HG02884 (cell line): ENCODE results near the gene ZNF281.

Experiments
- ATAC-seq: cut with Tn5 transposase; IDR thresholded peaks from one replicate; pipeline ENCODE4 v1.9.1; 2021; ENCODE audit warnings: mild to moderate bottlenecking, moderate library complexity; ENCODE audit not compliant: unreplicated experiment

Gene ZNF281

GRCh38 chr1:200392625-200393185, 17.1 kb downstream of the ZNF281 start:
- ATAC-seq, result no peak

- ATAC-seq, result no peak
These were observed 18.1 kb downstream of the ZNF281 start for GRCh38 chr1:200391747-200392146.

GRCh38 chr1:200388791-200389190, 21.0 kb downstream of the ZNF281 start:
- ATAC-seq, result no peak

- ATAC-seq, result no peak
These were observed 23.4 kb downstream of the ZNF281 start for GRCh38 chr1:200386416-200386815.

GRCh38 chr1:200384818-200385390, 24.9 kb downstream of the ZNF281 start:
- no peak for ATAC-seq

- ATAC-seq, result no peak
These were observed 28.4 kb downstream of the ZNF281 start for GRCh38 chr1:200381256-200381984.

GRCh38 chr1:200380589-200381021, 29.2 kb downstream of the ZNF281 start:
- peak; percentile 59 for ATAC-seq

- ATAC-seq, result no peak
These were observed 29.8 kb downstream of the ZNF281 start for GRCh38 chr1:200379940-200380588.

- ATAC-seq, result no peak
These were observed 30.4 kb downstream of the ZNF281 start for GRCh38 chr1:200379432-200379757.

- no peak for ATAC-seq
These were observed 31.7 kb downstream of the ZNF281 start for GRCh38 chr1:200378096-200378495.

- ATAC-seq, result no peak
These were observed 33.3 kb downstream of the ZNF281 start for GRCh38 chr1:200376528-200376927.

- ATAC-seq, result no peak
These were observed 35.1 kb downstream of the ZNF281 start for GRCh38 chr1:200374569-200375295.

GRCh38 chr1:200373811-200374231, 36.0 kb downstream of the ZNF281 start:
- ATAC-seq, result no peak

- ATAC-seq, result no peak
These were observed 37.0 kb downstream of the ZNF281 start for GRCh38 chr1:200372885-200373181.

GRCh38 chr1:200372095-200372884, 37.5 kb downstream of the ZNF281 start:
- ATAC-seq, result no peak

GRCh38 chr1:200369706-200370105, 40.1 kb downstream of the ZNF281 start:
- no peak for ATAC-seq

- ATAC-seq, result no peak
These were observed 40.7 kb downstream of the ZNF281 start for GRCh38 chr1:200369131-200369530.

- no peak for ATAC-seq
These were observed 41.3 kb downstream of the ZNF281 start for GRCh38 chr1:200368556-200368955.

- ATAC-seq, result no peak
These were observed 41.8 kb downstream of the ZNF281 start for GRCh38 chr1:200367841-200368534.
